NCI-H2171 (cell line): ENCODE results near the gene FZD10.

ENCODE experiments used
- DNase-seq: peaks from one replicate; lab custom pipeline; 2025; lab: John Stamatoyannopoulos, UW

Gene FZD10

DNA sequence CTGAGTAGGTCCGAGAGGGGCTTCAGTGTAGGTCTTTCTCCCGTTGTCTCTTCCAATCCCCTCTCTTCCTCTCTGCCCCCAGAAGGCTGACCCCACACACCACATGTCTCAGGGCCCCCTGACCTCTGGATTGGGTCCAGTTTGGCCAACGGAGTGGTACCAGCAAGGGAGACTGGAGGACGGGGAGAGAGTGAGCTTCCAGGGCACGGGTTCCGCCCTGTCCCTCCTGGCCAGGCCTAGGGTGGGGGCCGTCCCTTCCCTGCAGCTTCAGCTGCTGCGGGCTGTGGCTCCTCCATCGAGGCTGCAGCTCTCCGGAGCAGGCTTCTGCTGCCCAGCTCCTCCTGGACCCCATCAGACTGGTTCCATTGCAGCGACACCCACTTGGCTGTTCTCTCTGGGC is 17.4 kb downstream of the FZD10 start:
- no peak for DNase-seq

DNA sequence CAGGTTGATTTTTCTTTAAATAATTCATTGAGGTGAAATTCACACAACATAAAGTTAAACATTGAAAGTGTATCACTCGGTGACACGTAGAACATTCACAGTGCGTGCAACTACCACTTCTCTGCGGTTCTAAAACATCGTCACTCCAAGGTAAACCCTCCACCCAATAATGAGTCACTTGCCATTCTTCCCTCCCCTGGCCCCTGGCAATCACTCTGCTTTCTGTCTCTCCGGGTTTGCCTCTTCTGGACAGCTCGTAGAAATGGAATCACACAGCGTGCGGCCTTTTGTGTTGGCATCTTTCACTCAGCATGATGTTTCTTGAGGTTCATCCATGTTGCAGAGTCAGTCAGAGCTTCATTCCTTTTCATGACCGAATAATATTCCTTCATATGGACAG is 18.9 kb downstream of the FZD10 start:
- no peak for DNase-seq

DNA sequence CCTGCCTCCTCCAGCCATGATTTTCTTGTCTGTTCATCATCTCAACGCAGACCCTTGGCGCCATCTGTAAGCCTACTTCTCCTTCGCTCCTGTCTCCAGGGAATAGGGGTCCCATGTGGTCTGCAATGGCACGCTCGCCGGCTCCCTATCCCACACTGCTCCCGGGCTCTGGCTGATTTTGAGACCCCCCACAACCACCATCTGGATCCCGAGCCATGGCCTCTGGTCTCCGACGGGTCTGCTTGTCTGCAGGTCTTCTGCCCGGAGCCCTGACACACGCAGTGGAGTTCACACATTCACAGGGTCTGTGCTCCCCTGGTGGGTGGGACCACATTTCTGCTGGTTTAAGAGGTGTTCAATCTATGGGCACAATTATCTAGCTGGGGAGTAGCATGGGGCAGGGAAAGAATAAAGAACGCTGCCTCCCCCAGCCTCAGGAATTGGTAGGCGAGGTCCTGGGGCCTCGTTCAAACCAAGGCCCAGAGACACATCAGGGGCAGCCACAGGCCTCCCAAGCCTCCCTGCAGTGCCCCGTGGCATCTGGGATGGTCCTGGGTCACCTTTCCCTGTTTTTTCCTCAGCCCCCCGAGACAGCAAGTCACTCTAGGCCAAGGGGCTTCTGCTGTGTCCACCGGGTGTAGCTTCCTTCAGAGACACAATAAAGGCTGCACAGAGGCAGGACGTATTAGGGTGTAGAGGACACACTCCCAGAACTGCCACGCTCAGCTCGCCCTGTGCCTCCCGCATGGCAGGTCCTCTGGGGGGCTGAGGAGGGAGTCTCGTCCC is 21.5 kb downstream of the FZD10 start:
- no peak for DNase-seq

DNA sequence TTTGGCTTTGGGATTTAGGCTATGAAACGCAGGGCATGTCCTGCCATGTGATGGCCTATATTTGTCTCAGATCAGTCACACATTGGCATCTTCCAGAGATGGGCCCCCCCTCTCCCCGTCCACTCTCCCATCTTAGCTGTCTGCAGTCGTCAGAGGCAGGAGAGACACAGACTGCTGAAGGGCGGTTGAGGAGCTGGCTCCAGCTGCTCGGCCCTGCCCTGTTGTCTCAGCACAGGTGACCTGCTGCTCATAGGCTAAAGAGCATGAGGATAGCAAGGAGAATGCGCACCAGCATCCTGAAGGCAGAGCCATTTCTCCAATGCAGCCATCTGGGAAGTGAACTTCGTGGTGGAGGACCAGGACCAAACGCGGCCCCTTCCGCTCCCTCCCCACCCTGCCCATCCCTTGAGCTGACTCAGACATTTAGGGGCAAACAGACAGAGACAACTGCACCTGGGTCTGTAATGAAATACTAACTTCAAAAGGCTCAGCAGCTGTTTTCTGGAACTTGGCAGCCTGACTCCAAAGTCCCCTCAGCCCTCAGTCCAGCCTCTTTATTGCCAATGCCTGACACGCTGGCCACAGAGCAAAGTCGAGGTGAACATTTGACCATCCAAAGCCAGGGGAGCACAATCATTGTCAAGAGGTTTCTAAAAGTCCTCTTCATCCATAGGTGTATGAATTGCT is 22.3 kb downstream of the FZD10 start:
- no peak for DNase-seq

DNA sequence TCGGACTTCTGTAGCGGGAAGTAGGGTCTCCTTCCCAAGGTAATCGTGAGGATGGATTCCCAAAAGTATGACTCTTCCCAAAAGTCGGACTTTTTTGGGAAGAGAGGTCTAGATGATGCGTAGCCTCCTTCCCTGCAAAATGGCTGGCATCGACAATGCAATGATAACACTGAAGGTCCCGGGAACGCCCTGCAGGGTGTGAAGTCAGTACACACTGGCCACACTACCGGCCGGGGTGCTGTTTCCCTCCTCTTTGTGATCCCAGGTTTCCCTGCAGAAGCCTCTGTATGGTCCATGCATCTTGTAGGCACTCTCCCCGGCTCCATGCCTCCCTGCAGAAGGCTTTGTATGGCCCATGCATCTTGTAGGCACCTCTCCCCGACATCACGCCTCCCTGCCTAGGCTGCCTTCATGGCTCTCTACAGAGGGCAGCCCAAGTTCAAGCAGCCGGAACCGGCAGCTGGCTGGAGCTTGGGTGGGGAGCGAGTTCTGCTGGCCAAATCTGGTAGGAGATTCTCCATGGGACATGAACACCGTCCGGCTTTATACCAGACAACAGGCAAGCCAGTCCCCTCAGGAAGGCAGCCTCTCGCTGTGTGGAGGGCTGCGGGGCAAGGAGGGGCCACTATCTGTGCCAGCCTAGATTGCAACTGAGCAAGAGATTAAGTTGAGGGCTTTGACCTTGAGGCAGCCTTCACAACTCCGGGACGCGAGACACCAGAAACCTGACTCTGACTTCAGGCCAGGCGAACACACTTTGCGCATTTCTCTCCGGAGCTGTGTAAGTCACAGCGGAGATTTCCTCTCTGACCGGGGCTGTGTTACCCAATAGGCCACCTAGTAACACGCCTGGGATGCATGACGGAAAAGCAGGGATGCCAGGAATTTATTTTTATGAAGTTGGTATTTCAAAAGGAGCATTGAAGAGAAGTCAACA is 23.5 kb downstream of the FZD10 start:
- no peak for DNase-seq

DNA sequence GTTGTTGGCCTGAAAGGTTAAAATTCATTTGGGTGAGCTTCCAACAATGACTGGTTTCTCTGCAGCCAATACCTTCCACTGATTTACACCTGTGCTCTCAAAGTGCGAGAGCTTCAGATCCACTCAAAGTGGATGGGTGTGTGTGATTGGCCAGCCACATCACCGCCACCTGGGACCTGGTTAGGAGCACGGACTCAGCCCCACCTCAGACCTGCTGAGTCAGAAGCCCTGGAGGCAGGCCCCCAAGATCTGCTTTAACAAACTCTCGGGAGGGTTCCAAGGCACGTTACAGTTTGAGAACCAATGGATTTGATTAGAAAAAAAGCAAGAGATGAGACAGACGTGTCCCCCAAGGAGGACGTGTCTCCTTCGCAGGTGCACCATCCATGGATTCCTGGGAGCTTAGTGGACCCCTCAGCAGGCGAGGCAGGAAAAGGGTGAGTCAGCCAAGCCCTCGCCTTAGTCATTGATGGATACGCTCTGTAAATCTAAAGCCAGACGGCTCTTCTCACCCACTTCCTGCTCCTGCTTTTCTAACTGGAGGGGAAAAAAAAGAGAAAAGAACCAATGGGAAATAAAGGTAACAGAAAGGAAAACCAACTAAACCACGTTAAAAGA is 24.5 kb downstream of the FZD10 start:
- DNase-seq = no peak

DNA sequence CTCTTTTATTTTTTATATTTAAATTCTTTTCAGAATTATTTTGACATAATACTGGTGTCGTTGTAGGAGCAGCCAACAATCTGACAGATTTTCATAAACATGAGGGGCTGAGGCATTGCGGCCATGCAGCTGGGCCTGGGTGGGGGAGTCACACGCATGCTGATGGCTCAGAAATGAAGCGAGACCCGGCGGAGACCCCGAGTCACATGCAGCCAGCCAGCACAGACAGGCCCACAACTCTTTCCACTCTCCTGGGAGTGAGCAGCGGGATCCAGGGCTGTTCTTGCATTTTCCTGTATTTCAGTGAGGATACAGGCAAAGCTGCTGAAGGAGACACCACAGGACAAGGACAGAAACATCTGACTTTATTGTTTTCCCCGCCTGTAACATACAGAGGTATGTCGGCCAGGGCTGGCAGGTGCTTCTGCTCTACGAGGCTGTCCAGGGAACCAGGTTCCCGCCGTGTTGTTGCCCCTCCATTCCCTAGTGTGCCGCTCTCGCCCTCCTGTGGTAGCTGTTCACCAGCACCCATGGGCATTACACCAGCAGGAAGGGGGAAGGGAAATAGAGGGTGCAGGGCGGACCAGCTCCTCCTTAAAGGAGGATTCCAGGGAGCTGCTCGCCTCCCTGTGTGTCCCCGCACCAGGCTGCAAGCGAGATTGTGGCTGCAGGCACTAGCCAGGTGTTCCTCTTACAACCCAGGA is 30.5 kb downstream of the FZD10 start:
- no peak for DNase-seq

DNA sequence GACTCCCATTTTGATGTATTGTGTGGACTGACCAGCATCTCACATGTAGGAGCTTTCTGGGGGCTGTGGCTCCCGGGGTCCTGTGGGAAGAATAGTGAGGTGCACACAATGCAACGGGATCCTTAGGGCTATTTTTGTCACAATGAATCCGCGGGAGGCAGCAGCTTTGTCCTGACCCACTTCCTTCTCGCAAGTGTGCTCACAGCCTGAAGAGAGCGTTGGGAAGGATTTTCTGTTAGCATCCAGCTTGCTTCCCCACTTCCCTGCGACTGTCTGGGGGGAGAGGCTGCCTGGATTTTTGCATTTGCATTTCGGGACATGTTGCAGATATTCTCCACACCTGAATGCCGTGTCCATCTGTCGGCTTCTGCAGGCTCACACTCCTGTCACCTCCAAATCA is 31.9 kb downstream of the FZD10 start:
- no peak for DNase-seq

DNA sequence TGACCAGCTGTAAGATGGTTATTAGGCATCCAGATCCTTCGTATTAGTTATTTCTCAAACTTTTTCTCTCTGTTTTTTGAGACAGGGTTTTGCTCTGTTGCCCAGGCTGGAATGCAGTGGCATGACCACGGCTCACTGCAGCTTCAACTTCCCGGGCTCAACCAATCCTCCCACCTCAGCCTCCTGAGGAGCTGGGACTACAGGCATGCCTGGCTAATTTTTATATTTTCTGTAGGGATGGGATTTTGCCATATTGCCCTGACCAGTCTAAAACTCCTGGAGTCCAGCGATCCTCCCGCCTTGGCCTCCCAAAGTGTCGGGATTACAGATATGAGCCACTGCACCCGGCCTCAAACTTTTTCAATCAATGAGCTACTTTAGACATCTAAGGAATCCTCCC is 33.1 kb downstream of the FZD10 start:
- DNase-seq = no peak

DNA sequence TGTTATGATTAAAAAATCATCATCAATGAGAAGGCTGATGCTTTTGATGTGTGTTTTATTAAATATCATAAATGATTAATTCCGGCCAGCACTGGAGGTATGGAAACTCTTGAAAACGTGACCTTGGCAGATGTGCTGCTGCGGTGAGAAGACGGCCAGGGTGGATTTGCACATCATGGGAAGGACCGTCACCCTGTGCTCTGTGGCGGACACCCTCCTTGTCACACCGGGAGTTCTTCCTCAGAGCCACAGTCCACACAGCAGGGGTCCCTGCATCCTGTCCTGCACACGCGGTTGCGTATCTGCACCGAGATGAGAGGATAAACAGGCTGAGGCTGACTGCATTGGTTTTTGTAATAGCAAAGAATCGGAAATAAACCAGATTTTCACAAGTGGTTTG is 33.5 kb downstream of the FZD10 start:
- DNase-seq = no peak

DNA sequence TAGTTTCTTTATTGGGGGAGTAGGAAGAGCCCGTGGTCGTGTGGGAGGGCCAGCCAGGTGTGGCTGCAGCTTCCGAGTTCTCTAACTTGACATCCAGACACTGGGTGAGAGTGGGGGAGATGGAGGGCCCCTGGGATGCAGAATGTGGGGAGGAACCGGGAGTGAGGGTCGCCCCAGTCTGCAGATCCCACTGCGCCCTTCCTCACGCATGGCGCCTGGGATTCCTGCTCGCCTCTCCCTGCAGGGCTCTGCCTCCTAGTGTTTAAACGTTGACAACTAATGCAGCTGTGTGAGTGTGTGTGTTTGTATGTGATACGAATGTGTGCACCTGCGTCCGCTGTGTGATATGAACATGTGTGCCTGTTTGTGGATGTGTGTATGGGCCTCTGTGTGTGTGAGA is 34.6 kb downstream of the FZD10 start:
- DNase-seq = no peak

DNA sequence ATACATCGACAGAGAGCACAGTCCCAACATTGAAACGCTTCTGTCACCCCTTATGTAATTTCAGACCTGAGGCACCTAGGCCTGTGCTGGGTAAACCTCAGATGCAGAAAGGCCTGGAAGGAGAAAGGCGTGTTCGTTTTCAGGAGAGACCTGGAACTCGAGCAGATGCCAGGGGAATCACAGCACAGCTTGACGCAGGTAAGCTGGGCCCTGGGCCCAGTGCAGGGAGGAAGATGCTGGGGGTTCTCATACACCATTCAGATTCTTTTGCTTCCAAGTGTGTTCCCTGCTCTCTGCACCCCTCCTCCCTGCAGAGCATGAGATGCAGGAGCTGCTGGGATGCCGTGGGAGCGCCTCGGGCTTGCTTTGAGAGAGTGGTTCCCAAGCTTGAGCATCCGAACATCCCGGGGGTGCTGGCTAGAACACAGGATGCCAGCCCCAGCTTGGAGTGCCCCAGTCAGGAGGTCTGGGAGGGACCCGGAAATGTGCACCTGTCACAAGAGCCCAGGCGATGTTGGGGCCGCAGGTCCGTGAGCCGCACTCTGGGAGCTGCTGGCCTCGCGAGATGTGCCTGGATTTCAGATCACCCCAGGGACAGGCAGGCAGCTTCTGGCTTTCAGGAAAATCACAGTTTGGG is 35.9 kb downstream of the FZD10 start:
- DNase-seq = no peak

DNA sequence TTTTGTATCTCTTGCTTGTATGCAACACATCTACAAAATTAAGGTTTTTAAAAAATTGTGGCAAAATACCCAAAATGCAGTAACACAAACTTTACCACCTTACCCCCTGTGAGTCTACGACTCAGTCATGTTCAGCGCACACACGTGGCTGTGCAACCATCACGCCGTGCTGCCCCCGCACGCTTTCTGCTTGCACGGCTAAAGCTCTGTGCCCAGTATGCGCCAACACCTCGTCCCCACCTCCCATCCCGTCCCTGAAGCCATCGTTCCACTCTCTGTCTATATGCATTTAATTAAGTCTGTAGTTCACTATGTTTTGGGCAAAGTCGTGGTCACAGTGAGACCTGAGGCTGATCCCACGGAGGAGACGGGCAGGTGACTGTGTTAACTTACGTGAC is 36.4 kb downstream of the FZD10 start:
- DNase-seq = no peak

DNA sequence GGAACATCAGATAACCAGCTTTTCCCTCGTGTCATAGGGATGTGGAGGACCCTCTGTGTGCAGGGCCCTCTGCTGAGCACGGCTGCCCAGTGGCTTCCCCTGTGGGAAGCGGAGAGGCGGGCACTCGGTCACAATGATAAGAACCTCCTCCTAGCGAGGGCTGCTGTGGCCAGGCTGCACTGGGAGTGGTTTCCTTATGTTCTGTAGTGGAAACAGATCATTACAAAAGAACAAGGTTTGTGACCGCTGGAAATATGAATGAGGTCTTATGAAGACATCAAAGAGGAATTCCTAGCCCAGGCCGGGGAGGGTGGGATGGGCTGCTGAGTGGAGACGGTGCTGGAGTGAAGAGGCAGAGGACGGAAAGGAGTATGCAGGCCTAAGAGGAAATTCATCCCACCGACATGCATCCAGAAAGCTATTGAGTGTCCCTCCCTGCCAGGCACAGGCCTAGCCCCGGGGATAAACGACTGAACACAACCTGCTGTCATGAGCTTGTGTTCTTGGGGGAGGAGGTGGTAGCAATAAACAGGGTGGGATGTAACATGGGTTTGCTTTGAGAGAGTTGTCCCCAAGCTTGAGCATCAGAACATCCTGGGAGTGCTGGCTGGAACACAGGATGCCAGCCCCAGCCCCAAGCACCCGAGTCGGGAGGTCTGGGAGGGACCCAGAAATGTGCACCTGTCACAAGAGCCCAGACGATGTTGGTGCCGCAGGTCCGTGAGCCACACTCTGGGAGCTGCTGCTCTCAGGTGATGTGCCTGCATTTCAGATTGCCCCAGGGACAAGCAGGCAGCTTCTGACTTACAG is 37.5 kb downstream of the FZD10 start:
- no peak for DNase-seq

DNA sequence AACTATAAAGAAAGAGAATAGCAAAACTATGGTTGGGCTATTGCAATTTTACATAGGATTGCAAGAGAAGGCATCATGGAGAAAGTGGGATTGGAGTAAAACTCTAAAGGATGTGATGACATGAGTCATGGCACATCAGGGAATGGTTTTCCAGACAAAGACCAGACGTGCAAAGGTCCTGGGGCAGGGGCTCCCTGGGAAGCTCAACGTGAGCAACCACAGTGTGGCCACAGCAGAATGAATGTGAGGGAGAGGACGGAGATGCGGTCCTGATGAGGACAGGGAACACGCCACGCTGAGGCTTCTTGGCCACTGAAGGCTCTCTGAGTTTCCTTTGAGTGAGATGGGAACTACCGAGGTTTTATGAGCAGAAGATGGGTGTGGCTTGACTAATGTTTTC is 38.2 kb downstream of the FZD10 start:
- DNase-seq = no peak

DNA sequence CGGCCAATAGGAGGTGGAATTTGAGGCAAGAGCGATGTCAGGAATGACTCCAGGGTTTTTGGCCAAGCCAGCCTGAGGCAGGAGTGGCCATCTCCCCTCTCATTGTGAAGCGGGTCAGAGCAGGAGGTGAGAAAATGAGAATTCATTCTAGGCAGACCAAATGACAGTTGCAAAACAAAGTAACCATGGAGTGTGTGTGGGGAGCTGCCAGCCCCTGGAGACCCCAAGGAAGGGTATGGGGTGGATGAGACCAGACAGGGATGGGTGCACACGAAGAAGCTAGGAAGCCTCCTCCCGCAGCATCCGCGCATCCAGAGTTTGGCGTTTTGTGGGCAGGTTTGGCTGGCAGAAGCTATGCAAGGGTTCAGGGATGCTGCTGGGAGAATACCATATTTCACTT is 38.8 kb downstream of the FZD10 start:
- DNase-seq = no peak

DNA sequence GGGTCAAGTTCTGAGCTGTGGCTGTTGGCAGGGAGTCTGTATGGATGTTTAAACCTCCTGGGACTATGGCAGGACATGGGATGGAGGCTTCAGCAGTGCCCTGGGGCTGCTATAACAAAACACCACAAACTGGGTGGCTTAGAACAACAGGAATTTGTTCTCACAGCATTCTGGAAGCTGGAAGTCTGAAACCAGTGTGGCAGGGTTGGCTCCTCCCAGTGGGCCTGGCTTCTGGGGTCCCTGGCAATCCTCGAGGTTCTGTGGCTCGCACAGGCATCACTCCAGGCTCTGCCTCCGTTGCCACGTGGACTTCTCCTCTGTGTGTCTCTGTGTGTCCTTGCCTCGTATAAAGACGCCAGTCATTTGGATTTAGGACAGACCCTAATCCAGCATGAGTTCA is 39.9 kb downstream of the FZD10 start:
- no peak for DNase-seq

DNA sequence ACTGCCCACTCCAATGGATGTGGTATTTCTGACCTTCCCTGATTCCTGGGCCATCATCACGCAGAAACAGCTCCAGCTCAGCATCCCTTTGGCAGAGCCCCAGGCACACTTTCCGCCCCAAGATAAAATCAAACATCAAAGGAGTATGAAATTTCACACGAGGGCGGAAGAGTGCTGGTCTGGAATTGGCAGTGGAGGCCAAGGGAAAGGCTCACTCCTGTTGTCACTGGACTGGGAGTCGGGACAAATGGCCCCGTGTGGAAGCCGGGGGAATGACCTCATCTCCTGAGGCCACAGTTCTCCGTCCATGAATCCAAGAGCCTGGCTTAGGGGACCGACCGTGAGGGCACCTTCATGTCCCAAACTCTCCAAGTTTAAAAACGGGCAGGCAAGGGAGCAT is 40.9 kb downstream of the FZD10 start:
- DNase-seq = no peak

DNA sequence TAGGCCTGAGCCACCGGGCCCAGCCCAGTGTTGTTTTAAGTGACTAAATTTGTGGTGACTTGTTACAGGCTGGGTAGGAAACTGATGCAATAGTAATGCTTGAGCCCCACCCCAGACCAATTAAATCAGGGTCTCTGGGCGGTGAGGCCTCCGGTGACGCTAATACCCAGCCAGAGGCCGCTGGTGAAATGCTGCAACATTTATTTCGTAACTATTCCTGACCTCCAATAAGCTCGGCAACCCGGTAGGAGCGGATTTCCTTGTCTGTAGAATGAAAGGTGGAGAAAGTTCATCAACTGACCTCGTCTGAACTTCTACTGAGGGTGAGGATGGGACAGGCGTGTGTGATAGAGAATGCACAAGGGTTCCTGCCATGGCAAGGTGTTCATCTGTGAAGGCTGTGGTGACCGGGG is 42.3 kb downstream of the FZD10 start:
- no peak for DNase-seq

DNA sequence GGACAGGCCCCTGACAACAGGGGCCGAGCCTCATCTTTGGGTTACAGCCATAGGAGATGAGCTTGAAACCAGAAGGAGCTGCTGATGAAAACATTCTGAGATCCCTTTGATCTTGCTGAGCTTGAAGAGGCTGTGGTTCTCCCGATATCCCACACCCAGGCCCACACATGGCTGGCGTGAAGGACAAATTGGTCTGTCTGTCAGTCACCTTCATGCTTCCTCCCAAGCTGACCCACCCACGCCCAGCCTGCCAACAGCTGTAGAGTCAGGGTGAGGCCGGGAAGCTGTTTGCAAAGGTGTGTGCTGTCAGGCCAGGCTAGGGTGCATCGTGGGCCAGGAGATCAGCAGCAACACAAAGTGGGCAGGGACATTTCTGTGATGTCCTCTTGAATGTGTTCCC is 43.2 kb downstream of the FZD10 start:
- no peak for DNase-seq
